Measurements from ENCODE around the gene APC2.

- TF ChIP-seq POLR2AphosphoS5 (IDR thresholded peaks at IDR 0.05) (no peak), POLR2A (IDR thresholded peaks at IDR 0.05) (no peak)
- TF ChIP-seq, protein P1, sequence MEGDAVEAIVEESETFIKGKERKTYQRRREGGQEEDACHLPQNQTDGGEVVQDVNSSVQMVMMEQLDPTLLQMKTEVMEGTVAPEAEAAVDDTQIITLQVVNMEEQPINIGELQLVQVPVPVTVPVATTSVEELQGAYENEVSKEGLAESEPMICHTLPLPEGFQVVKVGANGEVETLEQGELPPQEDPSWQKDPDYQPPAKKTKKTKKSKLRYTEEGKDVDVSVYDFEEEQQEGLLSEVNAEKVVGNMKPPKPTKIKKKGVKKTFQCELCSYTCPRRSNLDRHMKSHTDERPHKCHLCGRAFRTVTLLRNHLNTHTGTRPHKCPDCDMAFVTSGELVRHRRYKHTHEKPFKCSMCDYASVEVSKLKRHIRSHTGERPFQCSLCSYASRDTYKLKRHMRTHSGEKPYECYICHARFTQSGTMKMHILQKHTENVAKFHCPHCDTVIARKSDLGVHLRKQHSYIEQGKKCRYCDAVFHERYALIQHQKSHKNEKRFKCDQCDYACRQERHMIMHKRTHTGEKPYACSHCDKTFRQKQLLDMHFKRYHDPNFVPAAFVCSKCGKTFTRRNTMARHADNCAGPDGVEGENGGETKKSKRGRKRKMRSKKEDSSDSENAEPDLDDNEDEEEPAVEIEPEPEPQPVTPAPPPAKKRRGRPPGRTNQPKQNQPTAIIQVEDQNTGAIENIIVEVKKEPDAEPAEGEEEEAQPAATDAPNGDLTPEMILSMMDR (IDR thresholded peaks at IDR 0.05) = no peak
These were observed 26.0 kb downstream of the APC2 start for GRCh38 chr19:1475751-1476437.

All from sigmoid colon (tissue), 4 donors.